DOHH2 (cell line): ENCODE measurements around the gene FAAP100.

Source experiments
- H3F3A ChIP-seq: fragments of 200-600 bp; sonication (generic), shearing (Covaris generic); 2 replicates; pipeline ENCODE4 v1.6.0; 2016; ENCODE audit warnings: antibody characterized with exemption, mild to moderate bottlenecking; ENCODE audit not compliant: control insufficient read depth, insufficient read depth
- H3K27ac ChIP-seq: fragments of 200-600 bp; sonication (generic); 2 replicates; pipeline ENCODE4 v1.5.1; 2014; ENCODE audit warnings: low read depth, mild to moderate bottlenecking, low read length, moderate library complexity
- H3K27me3 ChIP-seq: fragments of 200-600 bp; sonication (generic); 2 replicates; pipeline ENCODE4 v1.6.1; 2014; ENCODE audit warnings: mild to moderate bottlenecking, low read length, mixed read lengths; ENCODE audit not compliant: control insufficient read depth
- H3K36me3 ChIP-seq: fragments of 200-600 bp; sonication (generic); 2 replicates; pipeline ENCODE4 v1.6.1; 2014; ENCODE audit warnings: mild to moderate bottlenecking, low read length, moderate library complexity, mixed read lengths; ENCODE audit not compliant: control insufficient read depth
- H3K4me1 ChIP-seq: fragments of 200-600 bp; sonication (generic); 2 replicates; pipeline ENCODE4 v1.6.1; 2014; ENCODE audit warnings: mild to moderate bottlenecking, low read length, mixed read lengths; ENCODE audit not compliant: control insufficient read depth
- H3K4me2 ChIP-seq: fragments of 200-600 bp; sonication (generic); 2 replicates; pipeline ENCODE4 v1.6.0; 2014; ENCODE audit warnings: mild to moderate bottlenecking, low read length, moderate library complexity
- H3K4me3 ChIP-seq: fragments of 200-600 bp; sonication (generic); 2 replicates; pipeline ENCODE4 v1.5.1; 2014; ENCODE audit warnings: mild to moderate bottlenecking, low read length, mixed read lengths
- H3K79me2 ChIP-seq: fragments of 200-600 bp; sonication (generic); 2 replicates; pipeline ENCODE4 v1.6.1; 2014; ENCODE audit warnings: mild to moderate bottlenecking, low read length, mixed read lengths; ENCODE audit not compliant: control insufficient read depth
- H3K9me2 ChIP-seq: fragments of 200-600 bp; sonication (generic); replicated peaks from 2 replicates; pipeline ENCODE4 v1.6.1; 2014; ENCODE audit warnings: mild to moderate bottlenecking, low read length, mixed read lengths; ENCODE audit not compliant: control insufficient read depth
- H3K9me3 ChIP-seq: fragments of 200-600 bp; sonication (generic); 2 replicates; pipeline ENCODE4 v1.6.1; 2014; ENCODE audit warnings: antibody characterized with exemption, low read length, mixed read lengths; ENCODE audit not compliant: control insufficient read depth, insufficient read depth
- H4K20me1 ChIP-seq: fragments of 200-600 bp; sonication (generic); 2 replicates; pipeline ENCODE4 v1.6.0; 2014; ENCODE audit warnings: low read depth, mild to moderate bottlenecking, antibody characterized with exemption, low read length, moderate library complexity; ENCODE audit not compliant: control insufficient read depth, insufficient read depth
- EZH2phosphoT487 ChIP-seq: fragments of 200-600 bp; sonication (generic); IDR thresholded peaks from 2 replicates; pipeline ENCODE4 v1.6.1; 2017; ENCODE audit warnings: borderline replicate concordance, mild to moderate bottlenecking, antibody characterized with exemption, low read length, moderate library complexity, mixed read lengths
- TF ChIP-seq, protein P1 (sequence below): fragments of 200-600 bp; sonication (generic); IDR thresholded peaks from one replicate; pipeline ENCODE4 v1.5.1; 2014; ENCODE audit warnings: antibody characterized with exemption, mild to moderate bottlenecking, low read depth, low read length; ENCODE audit not compliant: poor library complexity, severe bottlenecking

Gene FAAP100

DNA sequence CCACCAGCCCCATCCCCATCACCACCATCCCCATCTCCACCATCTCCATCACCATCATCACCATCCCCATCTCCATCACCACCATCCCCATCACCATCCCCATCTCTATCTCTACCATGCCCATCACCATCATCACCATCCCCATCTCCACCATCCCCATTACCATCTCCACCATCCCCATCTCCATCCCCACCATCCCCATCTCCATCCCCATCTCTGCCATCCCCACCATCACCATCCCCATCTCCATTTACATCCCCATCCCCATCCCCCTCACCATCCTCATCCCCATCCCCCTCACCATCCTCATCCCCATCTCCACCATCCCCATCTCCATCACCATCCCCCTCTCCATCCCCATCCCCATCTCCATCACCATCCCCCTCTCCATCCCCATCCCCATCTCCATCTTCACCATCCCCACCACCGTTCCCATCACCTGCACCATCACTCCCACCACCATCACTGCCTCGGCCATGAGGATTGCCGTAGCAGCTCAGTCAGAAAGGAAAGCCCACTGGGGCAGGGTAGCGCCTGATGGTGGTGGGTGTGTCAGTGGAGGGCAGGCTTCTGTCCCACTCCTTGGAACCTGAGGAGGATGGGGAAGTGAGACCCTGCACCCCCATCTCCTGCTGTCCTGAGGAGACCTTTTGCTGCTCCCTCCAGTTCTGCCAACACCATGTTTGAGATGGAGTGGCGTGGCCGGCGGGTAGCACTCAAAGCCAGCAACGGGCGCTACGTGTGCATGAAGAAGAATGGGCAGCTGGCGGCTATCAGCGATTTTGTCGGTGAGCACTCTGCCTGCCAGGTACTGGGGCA is 16.5 kb downstream of the FAAP100 start:
- Histone ChIP-seq H3K4me2 (no peak overlapping the region), H4K20me1 (no peaks in the 10 kb centered on the region), H3K27ac (no peak overlapping the region), H3K4me1 (peaks cover 8% of the 10 kb centered on the region), H3K4me3 (no peak overlapping the region), H3F3A (no peaks in the 10 kb centered on the region; the same call in 1 of the 2 replicates), H3K36me3 (peaks cover 8% of the 10 kb centered on the region; the same call in 1 of the 2 replicates), H3K79me2 (no peaks in the 10 kb centered on the region), H3K9me3 (peaks cover 16% of the 10 kb centered on the region; the same call in 1 of the 2 replicates), H3K9me2 (no peaks in the 10 kb centered on the region), H3K27me3 (no peaks in the 10 kb centered on the region)
- no peak for TF ChIP-seq EZH2phosphoT487
- TF ChIP-seq, protein P1, sequence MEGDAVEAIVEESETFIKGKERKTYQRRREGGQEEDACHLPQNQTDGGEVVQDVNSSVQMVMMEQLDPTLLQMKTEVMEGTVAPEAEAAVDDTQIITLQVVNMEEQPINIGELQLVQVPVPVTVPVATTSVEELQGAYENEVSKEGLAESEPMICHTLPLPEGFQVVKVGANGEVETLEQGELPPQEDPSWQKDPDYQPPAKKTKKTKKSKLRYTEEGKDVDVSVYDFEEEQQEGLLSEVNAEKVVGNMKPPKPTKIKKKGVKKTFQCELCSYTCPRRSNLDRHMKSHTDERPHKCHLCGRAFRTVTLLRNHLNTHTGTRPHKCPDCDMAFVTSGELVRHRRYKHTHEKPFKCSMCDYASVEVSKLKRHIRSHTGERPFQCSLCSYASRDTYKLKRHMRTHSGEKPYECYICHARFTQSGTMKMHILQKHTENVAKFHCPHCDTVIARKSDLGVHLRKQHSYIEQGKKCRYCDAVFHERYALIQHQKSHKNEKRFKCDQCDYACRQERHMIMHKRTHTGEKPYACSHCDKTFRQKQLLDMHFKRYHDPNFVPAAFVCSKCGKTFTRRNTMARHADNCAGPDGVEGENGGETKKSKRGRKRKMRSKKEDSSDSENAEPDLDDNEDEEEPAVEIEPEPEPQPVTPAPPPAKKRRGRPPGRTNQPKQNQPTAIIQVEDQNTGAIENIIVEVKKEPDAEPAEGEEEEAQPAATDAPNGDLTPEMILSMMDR, result no peak

DNA sequence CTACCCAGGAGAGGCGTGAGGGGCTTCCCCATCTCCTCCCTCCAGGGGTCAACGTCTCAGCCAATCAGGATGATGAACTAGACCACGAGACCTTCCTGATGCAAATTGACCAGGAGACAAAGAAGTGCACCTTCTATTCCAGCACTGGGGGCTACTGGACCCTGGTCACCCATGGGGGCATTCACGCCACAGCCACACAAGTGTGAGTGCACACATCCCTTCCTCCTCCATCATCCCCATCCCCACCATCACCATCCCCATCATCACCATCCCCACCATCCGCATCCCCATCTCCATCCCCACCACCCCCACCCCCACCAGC is 17.2 kb downstream of the FAAP100 start:
- Histone ChIP-seq H3F3A (no peaks in the 10 kb centered on the region; the same call in 1 of the 2 replicates), H4K20me1 (no peaks in the 10 kb centered on the region), H3K27me3 (no peaks in the 10 kb centered on the region), H3K79me2 (no peaks in the 10 kb centered on the region), H3K4me2 (no peak overlapping the region), H3K4me1 (peaks cover 8% of the 10 kb centered on the region), H3K9me2 (no peaks in the 10 kb centered on the region), H3K4me3 (no peak overlapping the region), H3K36me3 (peaks cover 1% of the 10 kb centered on the region; the same call in 1 of the 2 replicates), H3K27ac (no peak overlapping the region), H3K9me3 (peaks cover 21% of the 10 kb centered on the region; the same call in 1 of the 2 replicates)
- TF ChIP-seq, protein P1, result no peak
- no peak for TF ChIP-seq EZH2phosphoT487

DNA sequence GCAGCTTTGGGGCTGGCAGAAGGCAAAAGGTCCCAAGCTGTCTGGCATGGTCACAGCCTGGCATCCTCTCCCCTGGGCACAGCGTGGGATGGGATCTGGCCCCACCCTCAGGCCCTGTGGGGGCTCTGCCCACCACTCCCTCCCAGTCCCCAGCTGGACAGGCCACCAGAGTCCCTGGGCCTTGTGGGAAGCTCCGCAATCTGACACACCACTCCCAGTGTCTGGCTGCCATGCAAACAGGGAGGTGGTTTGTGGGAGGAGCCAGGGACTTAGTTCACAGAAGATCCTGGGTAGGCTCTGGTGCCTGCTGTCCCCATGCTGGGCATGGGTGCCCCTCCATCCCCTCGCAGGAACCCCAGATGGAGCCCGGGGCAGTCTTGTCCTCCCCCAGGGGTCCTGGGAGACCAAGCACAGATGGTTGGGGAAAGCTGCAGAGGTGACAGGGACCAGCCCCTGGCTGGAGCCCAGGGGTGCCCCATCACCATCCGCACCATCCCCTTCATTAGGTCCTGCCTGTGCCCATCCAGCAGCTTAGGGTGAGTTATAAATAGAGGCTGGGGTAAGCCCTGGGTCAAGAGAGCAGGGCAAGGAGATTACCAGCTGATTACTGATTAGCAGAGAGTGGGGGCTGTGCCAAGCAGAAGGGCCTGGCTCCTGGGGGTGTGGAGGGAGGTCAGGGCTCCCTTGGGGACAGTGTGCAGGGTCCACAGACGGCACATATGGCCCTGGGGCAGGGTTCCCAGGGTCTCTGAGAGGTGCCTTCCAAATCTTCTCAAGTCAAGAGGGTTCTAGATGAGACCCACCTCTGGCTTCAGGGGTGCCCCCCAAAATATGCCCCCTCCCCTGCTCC is 17.8 kb downstream of the FAAP100 start:
- no peaks in the 10 kb centered on the region; the same call in 1 of the 2 replicates for H3F3A ChIP-seq
- no peaks in the 10 kb centered on the region for H3K27me3 ChIP-seq
- no peak overlapping the region for H3K4me2 ChIP-seq
- H3K4me1 ChIP-seq, result peaks cover 8% of the 10 kb centered on the region
- H3K9me2 ChIP-seq, result no peaks in the 10 kb centered on the region
- H4K20me1 ChIP-seq, result no peaks in the 10 kb centered on the region
- peaks cover 21% of the 10 kb centered on the region; the same call in 1 of the 2 replicates for H3K9me3 ChIP-seq
- H3K36me3 ChIP-seq, result no peaks in the 10 kb centered on the region
- no peak overlapping the region for H3K4me3 ChIP-seq
- H3K79me2 ChIP-seq, result no peaks in the 10 kb centered on the region
- no peak overlapping the region for H3K27ac ChIP-seq
- TF ChIP-seq, protein P1, result no peak
- TF ChIP-seq EZH2phosphoT487, result no peak
